Fibroblast of pulmonary artery (primary cell): ENCODE results near the gene RPTN.

Experiments
- DNase-seq: peaks from one replicate; pipeline ENCODE4 v3.0.0-alpha.2; 2010; ENCODE audit warnings: low read depth
- H3K4me3 ChIP-seq: replicated peaks from 2 replicates; pipeline ENCODE4 v1.5.1; 2011; ENCODE audit warnings: low read depth, mild to moderate bottlenecking, control low read depth, low read length, moderate library complexity
- TF ChIP-seq, protein P1 (sequence below): IDR thresholded peaks from 2 replicates; pipeline ENCODE4 v1.5.1; 2011; ENCODE audit warnings: mild to moderate bottlenecking, control low read depth, low read length, inconsistent platforms; ENCODE audit errors: missing control alignments

RPTN gene

DNA sequence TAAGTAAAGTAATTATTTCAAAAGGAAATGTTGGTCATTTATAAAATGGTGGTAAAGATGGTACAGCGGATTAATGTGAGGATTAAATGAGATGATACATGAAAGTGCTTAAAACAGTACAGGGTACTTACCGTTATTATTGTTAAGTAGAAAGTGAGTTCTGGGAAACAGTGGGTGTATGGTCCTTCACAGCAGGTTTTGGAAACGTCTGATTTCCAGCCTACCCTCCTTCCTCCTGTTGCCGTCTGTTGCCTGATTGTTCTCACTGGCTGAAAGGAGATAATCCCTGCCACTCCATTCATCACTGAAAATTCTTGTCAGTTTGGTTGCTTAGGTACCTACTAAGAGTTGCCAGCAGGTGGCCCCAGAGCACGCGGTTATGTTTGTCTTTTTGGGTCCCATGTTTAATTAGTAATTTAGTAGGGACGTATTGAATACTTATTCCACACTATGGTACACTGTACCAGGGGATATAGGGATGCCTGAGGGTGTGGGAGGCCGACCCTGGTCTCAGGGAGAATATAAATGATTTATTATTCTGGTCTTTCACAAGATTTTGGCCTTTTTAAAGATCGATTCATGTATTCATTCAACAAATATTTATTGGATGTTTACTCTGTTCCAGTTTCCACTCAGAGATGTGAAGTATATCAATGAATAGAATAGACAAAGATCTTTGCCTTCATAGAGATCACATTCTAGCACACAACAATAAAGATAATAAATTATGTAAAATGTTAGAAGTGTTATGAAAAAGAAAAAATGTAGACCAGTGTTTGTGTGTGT, 30.8 kb upstream of the RPTN start:
- TF ChIP-seq, protein P1, sequence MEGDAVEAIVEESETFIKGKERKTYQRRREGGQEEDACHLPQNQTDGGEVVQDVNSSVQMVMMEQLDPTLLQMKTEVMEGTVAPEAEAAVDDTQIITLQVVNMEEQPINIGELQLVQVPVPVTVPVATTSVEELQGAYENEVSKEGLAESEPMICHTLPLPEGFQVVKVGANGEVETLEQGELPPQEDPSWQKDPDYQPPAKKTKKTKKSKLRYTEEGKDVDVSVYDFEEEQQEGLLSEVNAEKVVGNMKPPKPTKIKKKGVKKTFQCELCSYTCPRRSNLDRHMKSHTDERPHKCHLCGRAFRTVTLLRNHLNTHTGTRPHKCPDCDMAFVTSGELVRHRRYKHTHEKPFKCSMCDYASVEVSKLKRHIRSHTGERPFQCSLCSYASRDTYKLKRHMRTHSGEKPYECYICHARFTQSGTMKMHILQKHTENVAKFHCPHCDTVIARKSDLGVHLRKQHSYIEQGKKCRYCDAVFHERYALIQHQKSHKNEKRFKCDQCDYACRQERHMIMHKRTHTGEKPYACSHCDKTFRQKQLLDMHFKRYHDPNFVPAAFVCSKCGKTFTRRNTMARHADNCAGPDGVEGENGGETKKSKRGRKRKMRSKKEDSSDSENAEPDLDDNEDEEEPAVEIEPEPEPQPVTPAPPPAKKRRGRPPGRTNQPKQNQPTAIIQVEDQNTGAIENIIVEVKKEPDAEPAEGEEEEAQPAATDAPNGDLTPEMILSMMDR, result peak; percentile 74
- H3K4me3 ChIP-seq, result peak overlapping the region; percentile 58
- DNase-seq, result peak; percentile 75

GRCh38 chr1:152188673-152189591, 29.9 kb upstream of the RPTN start:
- DNase-seq, result peak; percentile 81

DNA sequence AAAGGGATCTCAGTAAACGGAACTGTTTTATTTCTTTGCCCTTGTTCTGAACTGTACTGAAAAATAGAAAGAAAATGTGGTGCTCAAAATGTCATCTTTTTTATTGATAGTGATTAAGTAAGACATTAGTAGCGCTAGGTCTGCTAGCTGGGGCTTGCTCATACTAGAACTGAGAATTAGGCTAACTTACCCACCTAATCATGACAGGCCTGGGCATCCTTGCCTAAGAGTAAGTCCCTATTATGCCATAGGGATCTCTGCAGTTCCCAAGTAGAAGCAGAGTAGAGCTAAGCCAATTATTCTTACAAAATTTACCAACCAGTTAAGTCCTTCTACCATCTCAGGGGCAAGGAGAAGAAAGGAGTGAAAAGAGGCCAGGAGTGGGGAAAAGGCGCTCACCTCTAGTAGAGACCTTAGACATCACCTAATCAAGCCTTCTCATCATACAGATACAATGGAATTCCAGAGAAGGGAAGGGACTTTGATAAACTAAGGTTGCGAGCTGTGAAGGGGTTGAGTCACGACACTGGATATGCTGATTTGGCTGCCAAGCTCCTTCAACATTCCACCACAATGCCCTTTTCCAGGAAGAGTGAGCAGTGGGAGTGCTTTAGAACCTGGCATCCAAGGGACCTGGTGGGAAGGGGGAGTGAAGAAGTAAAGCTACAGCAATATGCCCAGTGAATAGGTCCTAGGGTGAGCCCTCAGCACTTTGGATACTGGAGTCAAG, 27.7 kb upstream of the RPTN start:
- TF ChIP-seq, protein P1, result no peak
- DNase-seq, result peak; percentile 18
- H3K4me3 ChIP-seq, result no peak overlapping the region

More at GRCh38 chr1:152188673-152189591, 29.9 kb upstream of the RPTN start:
- H3K4me3 ChIP-seq, result peak overlapping the region; percentile 58
- TF ChIP-seq, protein P1, result peak; percentile 75

DNA sequence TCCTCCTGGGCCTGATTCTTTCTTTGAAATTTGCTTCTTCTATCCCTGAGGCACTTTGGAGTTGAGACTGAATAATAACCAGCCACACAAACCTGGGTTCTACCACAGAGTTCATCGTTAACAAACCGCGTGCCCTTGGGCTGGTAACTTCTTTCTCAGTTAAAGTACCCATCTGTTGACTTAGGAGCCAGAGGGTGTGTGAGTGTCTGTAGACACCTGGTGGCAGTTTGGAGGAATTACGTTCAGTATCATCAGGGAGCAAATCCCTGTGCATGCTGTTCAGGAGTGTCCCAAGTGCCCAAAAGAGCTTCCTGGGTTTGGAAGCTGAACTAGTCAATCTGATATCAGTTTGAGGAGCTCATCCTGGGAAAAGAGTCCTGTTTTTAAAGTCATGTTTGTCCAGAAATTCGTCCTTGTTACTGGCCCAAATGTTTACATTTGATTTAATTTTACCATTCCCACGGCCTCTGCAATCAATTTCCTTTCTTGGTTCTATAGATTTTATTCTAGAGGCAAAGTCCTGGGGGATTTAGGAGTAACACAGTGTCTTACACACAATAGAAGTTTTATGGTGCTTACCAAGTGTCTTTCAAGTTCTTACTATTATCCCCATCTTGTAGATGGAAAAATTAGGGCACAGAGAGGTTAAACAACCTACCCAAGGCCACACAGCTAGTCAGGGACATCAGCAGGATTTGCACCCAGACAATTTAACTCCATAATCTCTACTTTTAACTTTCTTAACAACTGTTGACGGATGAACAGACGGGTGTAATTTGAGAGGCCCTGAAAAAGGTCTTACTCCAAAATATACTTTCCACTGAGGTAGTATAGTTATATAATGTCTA, 26.7 kb upstream of the RPTN start:
- DNase-seq, result peak; percentile 77
- no peak overlapping the region for H3K4me3 ChIP-seq
- TF ChIP-seq, protein P1, result peak; percentile 87

GRCh38 chr1:152182944-152183361, 23.9 kb upstream of the RPTN start:
- H3K4me3 ChIP-seq, result no peak overlapping the region
- TF ChIP-seq, protein P1, result no peak
- DNase-seq, result peak; percentile 83

- H3K4me3 ChIP-seq, result no peak overlapping the region
- TF ChIP-seq, protein P1, result peak; percentile 42
- DNase-seq, result peak; percentile 31
Measured at GRCh38 chr1:152182431-152182830, 23.4 kb upstream of the RPTN start.
